Bronchial epithelial cell (primary cell): ENCODE measurements around the gene KLK10. TPM values are rescaled to one million over a fixed set of nuclear protein-coding genes. Genes with fewer than 3 reads are reported as not detected.

Experiments used
- DNase-seq: peaks from one replicate; pipeline ENCODE4 v3.0.0-alpha.2; 2010; ENCODE audit warnings: low read depth
- FAIRE-seq: peaks from 2 replicates; lab custom pipeline; 2011; peaks lifted over from hg19 to GRCh38; lab: Jason Lieb, UNC
- H3K27me3 ChIP-seq: 2 replicates; pipeline ENCODE4 v1.5.1; 2011; ENCODE audit warnings: low read length; ENCODE audit not compliant: control insufficient read depth, insufficient read depth
- H3K36me3 ChIP-seq: 2 replicates; pipeline ENCODE4 v1.5.1; 2011; ENCODE audit warnings: low read length; ENCODE audit not compliant: control insufficient read depth, insufficient read depth
- H3K4me3 ChIP-seq: 2 replicates; pipeline ENCODE4 v1.5.1; 2011; ENCODE audit warnings: mild to moderate bottlenecking, low read depth, low read length, control low read depth
- total RNA-seq: library from RNA; depleted of rRNA; stranded (reverse); fragments of >200 nt; gene quantifications from 2 replicates; pipeline ENCODE4 v1.2.1, GENCODE V29; 2014
- TF ChIP-seq, protein P1 (sequence below): IDR thresholded peaks from 2 replicates; pipeline ENCODE4 v1.5.1; 2011; ENCODE audit warnings: mild to moderate bottlenecking, moderate library complexity, low read length, control low read depth, inconsistent platforms; ENCODE audit not compliant: insufficient read depth, severe bottlenecking

Gene KLK10
- total RNA-seq, 1 donor from 2014 or later = 6.6 TPM

DNA sequence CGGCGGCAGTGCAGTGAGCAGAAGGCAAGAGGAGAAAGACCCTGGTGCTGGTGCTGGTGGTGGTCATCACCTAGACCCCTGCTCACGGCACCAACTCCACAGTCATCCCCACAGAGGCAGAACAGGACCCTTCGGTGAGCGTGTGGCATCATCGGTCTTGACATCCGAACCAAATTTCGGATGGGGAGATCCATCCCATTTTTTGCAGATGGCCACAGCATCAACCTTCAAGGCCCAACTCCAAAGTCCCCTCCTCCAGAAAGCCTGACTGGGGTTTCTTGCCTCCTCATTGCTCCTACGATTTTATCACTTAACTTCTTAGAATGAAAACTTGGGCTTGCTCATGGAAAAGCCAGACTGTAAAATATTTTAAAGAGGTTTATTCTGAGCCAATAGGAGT lies 24.0 kb upstream of the KLK10 start:
- TF ChIP-seq, protein P1, sequence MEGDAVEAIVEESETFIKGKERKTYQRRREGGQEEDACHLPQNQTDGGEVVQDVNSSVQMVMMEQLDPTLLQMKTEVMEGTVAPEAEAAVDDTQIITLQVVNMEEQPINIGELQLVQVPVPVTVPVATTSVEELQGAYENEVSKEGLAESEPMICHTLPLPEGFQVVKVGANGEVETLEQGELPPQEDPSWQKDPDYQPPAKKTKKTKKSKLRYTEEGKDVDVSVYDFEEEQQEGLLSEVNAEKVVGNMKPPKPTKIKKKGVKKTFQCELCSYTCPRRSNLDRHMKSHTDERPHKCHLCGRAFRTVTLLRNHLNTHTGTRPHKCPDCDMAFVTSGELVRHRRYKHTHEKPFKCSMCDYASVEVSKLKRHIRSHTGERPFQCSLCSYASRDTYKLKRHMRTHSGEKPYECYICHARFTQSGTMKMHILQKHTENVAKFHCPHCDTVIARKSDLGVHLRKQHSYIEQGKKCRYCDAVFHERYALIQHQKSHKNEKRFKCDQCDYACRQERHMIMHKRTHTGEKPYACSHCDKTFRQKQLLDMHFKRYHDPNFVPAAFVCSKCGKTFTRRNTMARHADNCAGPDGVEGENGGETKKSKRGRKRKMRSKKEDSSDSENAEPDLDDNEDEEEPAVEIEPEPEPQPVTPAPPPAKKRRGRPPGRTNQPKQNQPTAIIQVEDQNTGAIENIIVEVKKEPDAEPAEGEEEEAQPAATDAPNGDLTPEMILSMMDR = no peak
- DNase-seq (no peak), FAIRE-seq (no peak)
- Histone ChIP-seq H3K36me3 (no peaks in the 10 kb centered on the region), H3K27me3 (no peaks in the 10 kb centered on the region), H3K4me3 (no peak overlapping the region)

DNA sequence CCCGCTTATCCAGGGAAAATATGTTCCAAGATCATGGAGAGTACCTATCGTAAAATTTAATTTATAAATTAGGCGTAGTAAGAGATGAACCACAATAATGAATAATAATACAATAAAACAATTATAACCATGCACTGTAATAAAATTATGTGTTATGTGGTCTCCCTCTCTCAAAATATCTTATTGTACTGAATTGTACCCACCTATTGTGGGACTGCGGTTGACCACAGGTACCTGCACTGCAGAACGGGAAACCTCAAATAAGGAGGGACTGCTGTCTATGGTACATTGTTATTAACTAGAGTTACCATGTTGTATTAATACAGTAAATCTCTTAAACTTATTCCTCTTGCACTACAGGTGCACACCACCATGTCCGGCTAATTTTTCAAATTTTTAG lies 20.6 kb upstream of the KLK10 start:
- DNase-seq (no peak), FAIRE-seq (no peak)
- Histone ChIP-seq H3K27me3 (no peaks in the 10 kb centered on the region), H3K36me3 (no peaks in the 10 kb centered on the region), H3K4me3 (no peak overlapping the region)
- TF ChIP-seq, protein P1 = no peak

DNA sequence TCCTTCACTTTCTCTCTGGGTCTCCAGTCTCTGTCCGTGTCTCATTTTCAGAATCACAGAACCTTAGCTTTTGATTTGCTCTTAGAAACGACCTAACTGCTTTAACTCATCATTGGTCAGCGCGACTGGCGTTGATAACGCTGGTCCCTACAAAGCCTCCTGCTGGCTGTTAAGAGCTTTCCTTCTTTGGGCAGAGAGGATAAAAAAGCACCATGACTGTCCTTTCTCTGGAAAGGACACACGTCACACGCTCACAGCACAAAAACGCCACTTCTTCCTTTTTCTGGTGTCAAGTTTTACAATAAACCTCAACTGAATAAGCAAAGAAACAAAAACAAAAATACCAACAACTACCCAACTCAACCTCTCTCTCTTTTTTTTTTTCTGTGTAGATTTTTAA lies 17.0 kb upstream of the KLK10 start:
- Histone ChIP-seq H3K36me3 (no peaks in the 10 kb centered on the region), H3K4me3 (no peak overlapping the region), H3K27me3 (peaks cover 1% of the 10 kb centered on the region)
- TF ChIP-seq, protein P1 = no peak
- FAIRE-seq (no peak), DNase-seq (no peak)

DNA sequence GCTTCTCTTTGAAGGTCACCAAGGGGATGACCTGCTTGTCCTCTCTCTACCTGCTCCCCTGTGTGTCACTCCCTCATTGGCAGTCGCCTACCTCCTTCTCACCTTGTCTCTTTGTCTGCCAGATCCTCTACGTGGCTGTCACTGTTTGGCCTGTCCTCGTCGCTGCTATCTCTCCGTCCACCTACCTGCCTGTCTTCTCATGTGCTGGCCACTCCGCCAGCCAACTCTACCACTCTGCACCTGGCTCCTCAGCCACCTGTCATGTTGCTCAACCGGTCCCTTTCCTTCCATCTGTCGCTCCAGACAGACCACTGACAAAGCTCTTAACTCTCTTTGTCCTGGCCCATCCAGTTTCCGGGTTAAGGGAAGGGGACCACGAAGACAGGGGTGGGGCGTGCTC lies 15.2 kb upstream of the KLK10 start, which contains the start of gene KLK12:
KLK12 (minus strand) TSS at position 299 of the 400 bp plus-strand sequence. CDS start 381 bp downstream, outside the sequence.
- no peaks in the 10 kb centered on the region for H3K36me3 ChIP-seq
- DNase-seq (no peak), FAIRE-seq (no peak)
- TF ChIP-seq, protein P1 = no peak
- H3K27me3 ChIP-seq = peaks cover 1% of the 10 kb centered on the region
- no peak within 1 kb of the TSS for H3K4me3 ChIP-seq

DNA sequence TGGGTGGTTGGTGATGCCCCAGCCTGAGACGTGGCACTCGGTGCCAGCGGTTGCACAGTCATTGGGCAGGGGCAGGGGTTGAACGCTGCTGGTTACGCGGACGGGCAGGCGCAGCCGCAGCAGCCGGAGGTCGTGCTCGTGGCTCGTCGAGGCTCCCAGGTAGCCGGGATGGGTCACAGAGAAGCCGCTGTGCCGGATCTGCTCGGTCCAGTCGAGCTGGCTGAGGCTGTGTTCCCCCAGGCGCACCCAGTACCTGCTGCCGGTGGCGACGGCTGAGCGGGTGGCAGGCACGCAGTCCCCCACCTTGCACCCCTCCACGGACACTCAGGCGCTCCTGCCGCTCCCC lies 12.3 kb upstream of the KLK10 start:
- H3K4me3 ChIP-seq = no peak overlapping the region
- no peak for DNase-seq
- no peaks in the 10 kb centered on the region for H3K36me3 ChIP-seq
- TF ChIP-seq, protein P1 = no peak
- no peak for FAIRE-seq
- peaks cover 1% of the 10 kb centered on the region for H3K27me3 ChIP-seq

DNA sequence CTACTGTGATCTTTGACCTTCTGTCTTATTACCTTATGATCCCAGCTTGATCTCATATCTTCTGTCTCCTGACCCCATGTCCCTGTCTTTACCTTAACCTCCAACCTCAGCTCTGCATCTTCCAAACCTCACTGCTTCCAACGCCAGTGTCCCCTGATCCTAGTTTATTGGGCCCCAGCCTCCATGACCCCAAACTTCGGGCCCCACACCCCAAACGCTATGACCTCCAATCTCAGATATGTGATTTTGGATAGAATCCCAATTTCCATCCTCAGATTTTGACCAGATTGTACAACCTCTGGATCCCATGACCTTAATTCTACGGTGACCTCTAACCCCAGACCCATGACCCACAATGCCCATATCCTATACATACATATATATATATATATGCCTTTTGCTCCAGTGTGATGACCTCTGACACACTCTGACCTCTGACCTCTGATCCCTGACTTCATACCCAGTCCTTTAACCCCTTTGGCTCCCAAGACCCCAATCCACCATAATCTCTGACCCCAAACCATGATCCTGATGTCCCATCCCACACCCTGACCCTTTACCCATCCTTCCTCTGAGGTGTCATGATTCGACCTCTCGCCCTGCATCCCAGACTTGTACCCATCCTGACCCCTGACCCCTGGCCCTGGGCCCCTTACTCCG lies 11.8 kb upstream of the KLK10 start:
- FAIRE-seq = no peak

More for the DNA sequence above, 11.8 kb upstream of the KLK10 start:
- no peak overlapping the region for H3K4me3 ChIP-seq
- peaks cover 2% of the 10 kb centered on the region for H3K27me3 ChIP-seq
- H3K36me3 ChIP-seq = no peaks in the 10 kb centered on the region
- TF ChIP-seq, protein P1 = no peak
- DNase-seq = no peak
